ENCODE results near the gene XRCC4.

Gene XRCC4

DNA sequence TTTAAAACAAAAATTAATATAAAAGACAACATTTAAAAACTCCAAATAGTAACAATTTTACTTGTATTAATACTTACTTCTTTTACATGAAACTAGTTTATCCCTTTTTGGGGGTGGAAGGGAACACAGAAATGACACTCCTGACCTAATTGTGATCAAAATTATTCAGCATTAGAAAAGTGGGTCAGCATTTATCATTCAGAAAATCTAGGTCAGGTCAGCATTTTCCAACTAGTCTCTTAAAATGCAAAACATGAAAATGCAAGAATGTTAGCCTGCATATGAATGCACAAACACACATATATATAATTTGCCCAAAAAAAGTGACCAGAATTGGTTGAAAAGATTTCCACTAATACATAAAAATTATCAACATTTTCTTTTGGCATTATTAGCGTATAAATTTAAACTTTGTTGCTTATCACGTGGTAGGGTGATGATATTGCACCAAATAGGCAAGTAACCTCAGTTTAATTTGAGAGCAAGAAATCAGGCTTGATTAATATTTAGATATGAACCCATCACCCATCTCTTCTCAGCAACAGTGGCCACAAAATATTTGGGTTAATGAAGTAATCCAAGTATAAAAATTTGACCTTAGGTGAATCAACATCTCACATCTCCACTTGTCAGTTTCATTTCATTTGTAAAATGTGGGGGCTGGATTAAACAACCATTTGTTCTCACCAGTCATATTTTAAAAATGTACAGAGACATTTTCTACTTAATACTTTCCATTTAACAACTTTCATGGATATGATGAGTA lies 5.9 kb upstream of the XRCC4 start:
- no peak for DNase-seq

DNA sequence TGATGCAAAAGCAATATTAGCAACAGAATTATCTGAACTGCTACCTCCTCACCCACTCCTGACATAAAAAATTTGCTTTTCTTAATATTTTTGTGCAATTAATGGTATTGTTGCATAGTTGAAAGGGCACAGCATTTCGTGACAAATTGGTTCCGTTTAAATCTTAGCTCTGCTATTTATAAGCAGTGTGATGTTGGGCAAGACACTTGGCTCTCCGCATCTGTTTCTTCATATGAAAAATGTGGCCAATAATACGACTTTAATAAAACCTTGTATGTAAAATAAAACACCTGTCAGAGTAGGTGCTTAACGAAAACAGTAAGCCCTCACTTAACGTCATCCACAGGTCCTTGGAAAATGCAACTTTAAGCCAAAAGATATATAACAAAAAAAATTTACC lies 4.4 kb upstream of the XRCC4 start:
- DNase-seq = no peak

DNA sequence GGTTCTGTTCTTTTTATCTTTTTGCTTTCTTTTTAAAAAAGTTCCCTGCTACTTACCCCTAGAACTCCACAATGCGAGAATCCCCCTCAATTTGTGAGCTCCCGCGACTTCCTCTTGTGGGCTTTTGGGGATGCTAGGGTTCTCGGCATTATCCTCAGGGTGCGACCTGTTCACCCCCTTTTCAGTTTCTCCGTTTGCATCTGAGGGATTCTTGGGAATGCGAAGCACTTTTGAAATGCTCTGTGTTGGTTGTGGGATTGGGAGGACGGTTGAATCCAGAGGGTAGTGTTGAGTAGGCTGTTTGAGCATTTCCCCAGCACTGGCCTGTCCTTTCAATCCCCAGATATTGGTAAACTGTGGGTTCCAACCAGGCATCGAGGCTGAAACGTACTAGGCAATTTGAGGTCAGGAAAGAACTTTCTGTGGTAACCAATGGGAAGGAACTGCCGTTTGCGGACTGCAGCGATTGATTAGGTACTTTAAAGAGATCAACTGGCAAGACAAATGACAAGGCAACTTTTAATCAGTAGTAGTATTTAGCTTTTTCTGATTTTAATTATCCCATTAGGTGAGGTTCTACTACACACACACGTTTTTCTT lies 415 bp downstream of the XRCC4 start:
- DNase-seq = no peak

DNA sequence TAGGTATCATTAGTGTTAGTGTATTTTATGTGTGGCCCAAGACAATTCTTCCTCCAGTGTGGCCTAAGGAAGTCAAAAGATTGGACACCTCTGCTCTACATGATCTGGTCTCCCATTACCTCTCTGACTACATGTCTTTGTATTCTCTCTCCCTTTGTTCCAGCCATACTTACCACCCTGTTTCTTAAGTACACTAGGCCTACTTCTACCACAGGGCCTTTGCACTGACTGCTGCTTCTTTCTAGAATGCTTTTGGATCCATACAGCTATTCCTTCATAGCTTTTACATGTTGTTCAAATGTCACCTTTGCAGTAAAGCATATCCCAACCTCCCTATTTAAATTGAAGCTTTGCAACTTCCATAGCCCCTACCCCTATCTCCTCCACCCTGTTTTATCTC lies 5.4 kb downstream of the XRCC4 start:
- DNase-seq = no peak

DNA sequence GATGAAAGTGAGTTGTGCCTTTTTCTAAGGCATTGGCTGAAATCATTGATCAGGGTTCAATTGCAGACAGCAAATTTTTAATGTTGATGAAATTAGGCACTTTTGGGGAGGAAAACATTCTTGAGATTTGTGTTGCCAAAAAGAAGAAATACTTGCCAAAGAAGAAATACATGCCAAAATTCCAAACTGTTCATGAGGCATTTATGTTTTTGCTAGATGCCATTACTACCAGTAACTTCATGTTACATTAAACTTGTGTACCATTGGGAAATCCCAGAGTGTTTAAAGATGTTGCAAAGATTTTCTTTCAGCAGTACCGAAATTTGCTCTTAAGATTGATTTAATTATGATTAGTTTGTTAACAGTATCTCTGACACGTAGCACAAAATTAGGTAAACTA lies 7.0 kb downstream of the XRCC4 start:
- DNase-seq = no peak

DNA sequence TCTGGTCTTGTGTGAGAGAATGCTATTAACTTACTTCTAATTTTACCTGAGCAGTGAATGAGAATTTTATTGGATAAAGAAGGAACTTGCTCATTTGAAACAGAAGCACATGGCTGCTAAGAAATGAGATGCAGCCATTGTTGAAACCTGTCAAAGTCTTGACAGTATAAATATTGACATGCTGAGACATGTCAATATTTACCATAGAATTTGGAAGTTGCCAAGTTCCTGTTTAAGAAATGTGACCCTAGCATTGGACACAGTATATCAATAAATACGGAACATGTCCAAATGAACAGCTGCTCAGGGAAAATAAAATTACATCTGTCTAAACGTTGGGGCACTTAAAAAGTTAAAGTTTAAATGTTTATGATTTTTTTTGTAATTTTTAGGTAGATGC lies 7.8 kb downstream of the XRCC4 start:
- DNase-seq = no peak

DNA sequence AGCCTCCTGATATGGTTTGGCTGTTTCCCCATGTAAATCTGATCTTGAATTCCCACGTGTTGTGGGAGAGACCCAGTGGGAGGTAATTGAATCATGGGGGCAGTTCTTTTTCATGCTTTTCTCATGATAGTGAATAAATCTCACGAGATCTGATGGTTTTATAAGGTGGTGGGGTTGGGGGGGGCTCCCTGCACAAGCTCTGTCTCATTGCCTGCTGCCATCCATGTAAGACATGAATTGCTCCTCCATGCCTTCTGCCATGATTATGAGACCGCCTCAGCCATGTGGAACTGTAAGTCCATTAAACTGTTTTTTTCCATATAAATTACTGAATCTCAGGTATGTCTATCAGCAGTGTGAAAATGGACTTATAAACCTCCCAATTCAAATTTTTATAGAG lies 12.8 kb downstream of the XRCC4 start:
- DNase-seq = no peak

DNA sequence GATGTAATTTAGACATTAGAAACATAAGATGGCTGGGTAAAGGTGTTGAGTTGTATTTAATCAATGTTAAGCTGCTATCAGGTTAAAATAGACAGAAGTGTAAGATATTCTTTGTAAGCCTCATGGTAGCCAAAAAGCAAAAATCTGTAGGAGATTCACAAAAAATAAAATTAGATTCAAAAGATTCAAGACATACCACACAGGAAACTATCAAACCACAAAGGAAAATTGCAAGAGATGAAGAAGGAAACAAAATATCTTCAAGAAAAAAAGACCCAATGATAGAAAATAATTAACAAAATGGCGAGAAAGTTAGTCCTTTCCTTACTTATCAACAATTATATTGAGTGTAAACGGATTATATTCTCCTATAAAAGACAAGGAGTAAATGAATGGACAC lies 15.3 kb downstream of the XRCC4 start:
- no peak for DNase-seq

DNA sequence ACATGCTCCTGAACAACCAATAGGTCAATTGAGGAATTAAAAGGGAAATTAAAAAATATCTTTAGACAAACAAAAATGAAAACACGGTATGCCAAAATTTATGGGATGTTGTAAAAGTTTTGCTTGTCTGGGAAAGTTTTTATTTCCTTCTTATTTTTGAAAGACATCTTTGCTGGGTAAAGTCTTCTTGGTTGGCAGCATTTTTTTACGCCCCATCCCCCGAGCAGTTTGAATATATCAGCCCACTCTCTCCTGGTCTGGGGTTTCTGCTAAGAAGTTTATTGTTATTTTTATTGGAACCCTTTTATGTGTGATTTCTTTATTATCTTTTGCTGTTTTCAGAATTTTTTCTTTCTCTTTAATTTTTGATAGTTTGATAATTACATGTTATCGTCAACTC lies 16.3 kb downstream of the XRCC4 start:
- DNase-seq = no peak

DNA sequence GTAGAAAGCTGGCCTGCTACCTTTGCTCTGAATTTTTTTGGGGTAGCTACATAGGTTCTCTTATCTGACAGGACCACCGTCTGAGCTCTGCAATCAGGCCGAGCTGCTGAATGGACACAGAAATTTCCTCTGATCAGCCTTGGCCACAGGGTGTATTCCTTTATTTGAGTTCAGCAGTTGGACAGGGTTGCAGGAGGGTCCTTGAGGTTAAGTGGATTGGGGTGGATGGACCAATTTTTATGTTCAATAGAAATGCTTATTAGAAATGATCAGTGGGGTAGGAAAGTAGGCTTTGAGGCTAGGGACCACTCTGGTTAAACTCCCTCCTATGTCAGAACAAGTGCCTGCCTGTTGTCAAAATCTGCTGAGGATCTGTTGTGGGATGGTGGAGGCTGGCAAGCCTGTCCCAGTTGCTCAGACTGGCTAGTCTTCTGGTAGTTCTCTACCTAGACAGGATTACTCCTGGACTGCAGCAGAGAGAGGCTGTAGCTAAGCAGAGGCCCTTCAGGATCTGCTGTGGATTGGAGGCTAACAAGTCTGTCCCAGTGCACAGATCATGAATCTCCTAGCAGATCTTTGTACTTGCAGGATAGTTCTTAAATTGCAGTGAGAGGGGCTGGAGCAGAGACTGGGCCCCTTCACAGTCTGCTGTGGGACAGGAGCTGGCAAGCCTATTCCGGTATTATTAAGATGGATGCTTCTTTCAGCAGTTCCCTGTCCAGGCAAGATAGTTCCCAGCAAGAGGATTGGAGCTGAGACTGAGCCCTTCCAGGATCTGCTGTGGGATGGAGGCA lies 18.0 kb downstream of the XRCC4 start:
- DNase-seq = no peak

DNA sequence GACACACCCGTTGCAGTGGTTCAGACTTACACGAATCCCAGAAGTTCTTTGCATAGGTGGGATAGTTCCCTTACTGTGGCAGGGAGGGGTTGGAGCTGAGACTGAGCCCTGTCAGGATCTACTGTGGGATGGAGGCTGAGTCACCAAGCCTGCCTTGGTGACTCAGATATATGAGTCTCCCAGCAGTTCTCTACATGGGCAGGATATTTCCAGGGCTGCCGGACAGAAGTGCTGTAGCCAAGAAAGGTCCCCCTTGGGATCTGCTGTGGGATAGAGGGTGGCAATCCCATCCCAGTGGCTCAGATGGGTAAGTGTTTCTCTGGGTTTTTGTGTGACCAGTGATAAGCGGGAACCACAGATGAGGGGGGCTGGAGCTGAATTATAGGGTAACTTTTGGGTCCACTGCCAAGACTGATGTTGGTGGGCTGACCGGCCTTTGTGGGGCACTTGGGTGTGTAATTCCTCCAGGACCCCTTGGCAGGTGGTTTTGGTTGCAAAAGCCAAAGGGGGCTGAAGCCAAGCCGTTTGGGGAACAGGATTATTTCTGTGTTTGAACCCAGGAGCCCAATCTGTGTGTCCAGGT lies 18.7 kb downstream of the XRCC4 start:
- DNase-seq = no peak

DNA sequence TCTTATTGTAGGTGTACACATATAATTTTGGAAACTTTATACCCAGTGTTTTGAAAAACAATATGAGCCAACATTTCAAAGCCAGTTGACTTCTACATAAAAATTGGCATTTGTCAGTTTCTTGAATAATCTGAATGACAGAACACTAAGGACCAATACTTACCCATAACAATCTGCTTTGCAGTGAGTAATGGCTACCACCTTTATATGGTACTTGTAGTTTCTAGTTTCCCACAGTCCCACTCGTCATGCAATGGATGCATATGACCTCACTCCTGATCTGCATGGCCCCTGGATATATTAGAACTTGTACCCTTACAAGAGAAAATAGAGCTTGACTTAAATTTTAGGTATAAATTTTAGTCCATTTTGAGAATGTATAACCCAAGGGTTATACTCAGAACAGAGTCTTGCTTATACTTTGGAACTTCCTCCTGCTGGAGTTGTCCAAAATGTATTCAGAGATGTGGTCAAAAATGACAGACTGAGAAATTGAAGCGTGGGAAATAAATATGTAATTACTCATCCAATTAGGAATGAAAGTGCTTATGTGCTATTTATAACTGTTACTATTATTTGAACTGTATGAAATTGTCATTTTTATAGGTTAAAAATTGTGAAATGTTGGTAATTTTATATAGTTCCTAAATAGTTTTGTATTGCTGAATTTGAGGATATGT lies 19.5 kb downstream of the XRCC4 start:
- no peak for DNase-seq

DNA sequence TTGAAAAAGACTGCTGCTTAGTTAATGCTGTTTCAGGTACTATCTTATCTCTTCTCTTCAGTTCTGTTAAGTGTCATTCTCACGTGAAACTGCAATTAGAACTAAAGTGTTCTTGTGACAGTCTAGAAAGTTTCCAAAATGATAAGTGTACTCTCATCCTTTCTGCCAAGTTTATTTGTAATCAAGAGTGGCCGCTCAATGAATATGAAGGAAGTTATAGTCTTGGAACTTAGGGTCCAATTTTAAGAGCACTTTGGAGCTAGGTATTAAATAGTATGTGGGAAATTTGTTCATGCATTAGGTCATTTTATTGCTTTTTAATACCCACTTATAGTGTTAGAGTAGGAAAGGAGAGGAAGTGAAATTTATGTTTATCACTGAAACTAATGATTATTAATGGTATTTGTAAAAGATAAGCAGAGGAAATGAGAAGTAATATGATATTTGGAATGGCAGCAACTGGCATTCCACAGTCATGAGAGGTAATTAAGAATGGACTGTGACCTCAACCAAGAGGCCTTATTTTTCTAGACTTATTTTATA lies 20.4 kb downstream of the XRCC4 start:
- DNase-seq = no peak

DNA sequence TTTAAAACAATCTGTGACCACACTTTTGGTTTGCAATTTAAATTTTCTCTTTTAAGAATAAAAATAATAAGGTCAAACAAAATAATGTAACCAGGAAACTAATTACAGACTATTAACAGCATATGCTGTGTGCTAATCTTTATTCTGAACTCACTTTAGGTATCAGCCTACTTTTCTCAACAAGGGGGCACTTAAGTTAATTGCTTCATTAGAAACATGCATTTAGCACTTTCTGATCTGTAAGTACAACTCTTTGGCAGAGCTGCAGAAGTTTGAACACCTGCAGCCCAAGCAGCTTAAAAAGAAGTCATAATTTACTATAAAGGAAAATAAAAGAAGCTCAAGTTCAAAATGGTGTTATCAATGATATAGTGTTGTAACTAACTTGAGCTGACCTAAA lies 21.7 kb downstream of the XRCC4 start:
- no peak for DNase-seq

DNA sequence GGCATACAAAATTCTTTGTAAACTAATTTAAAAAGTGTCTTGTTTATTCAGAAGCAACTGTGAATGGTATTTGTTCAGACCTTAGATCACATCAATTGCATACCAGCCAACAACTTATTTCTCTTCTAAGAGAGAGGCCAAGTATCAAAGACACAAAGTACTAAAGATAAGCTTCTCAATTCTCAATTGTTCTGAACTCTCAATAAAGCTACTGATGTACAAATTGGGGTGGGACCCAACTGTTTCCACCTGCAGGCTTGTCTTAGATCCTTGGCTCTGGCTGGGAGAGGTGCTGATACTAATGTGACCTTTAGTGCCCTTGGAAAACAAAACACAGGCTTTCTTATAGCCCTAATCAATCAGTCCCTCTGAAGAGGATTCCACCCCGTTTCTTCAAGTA lies 22.1 kb downstream of the XRCC4 start:
- DNase-seq = no peak

DNA sequence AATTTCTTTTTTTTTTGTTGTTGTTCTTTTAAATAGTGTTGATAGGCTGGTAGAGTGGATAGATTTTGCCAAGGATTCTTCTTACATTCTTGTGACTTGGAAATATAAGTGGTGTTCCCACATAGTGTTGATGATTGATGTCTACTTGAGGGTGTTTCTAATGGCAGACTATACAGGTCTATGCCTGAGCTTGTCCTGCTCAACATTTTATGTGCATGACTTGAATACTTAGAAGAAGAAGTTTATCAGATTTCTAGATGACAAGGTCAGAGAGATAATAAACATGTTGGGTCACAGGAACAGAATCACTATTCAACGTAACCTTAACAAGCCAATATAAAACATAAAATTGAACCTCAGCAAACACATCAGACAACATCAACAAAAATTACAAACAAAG lies 24.2 kb downstream of the XRCC4 start:
- DNase-seq = no peak

DNA sequence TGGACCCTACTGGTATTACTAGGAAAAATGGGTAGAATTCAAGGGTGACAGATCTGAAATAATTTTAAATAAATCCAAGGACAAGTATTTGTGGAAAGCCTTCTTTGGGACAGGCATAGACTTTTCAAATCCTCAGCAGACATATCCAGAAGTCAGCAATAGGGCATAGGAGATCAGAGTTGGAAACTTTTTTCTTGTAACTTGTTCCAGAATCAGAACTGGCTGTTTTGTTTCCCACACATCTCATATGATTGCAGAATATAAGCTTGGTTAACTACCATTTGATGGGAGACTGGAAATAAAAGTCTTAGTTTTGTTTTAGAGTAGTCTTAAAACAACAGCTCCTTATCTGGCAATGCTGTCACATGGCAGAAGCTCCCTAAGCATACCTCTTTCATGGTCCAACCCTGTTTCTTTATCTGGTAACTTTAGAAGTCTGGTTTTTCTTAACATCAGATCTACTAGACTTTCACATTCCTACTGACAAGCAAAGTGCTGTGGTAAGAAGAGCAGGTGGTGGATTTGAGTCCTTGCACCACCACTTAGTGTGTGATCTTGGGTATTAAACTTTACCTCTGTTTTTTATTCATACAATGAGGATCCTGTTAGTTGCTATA lies 25.1 kb downstream of the XRCC4 start:
- DNase-seq = no peak

DNA sequence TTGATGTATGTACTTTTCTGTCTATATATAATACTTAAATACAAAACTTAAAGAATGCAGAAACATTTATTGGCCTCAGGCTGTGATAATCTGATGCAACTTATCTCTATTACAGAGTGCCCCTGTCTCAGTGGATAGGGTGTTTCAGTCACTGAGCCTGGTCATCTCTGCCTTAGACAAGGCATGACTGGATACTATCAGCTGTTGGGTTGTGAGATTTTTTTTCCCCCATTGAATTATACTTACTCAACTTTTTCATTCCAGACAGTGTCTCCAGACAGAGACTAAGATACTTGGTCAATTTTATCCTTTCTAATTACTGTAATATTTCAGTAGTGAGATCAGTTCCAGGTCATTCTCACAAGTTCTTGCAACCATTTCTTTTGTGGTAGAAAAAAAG lies 26.7 kb downstream of the XRCC4 start:
- no peak for DNase-seq

DNA sequence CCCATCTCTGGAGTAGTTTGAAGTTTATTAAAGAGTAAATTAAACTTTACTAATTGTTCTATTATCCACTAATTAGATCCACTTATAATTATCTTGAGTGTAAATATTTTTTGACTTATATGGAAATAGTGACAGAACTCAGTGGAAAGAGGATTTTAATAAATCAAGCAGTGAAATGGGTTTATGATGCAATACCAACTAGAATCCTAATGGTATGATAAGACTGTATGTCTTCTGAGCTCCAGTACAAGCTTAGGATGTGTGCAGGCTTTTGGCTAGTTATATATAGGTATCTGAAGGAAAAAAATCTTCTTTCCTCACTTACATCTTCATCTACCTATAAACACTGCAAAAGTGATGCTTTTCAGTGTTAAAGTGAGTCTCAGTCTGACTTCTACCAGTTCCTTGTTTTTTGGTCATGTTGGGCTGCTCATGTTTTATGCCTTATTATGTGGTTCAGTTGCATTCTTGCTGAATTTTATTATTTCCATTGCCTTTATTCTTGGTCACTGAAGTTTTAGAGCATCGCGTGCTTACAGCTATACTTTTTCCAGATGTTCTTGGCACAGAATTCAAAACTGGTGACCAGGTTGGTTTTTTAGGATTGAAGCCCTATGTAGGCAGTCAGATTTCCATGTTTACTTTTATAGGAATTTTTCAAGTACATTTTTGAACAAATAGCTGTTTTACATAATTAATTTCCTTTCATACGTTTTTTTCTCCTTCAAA lies 30.5 kb downstream of the XRCC4 start:
- DNase-seq = no peak

DNA sequence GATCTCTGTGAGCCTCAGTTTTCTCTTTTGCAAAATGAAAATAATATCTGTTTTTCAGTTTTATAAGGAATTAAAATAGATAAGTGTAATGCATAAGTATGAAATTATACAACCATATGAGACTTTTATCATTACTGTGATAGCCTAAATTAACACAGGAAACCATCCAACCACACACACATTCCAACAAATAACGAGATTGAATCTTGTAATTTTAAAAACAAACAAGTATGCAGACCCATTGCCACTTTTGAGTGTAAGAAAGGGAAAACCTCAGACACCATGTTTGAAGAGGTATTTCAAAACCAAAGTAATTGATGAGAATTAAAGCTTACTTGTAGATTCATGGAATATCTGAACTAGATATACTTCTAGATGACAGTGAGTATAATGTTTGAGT lies 32.0 kb downstream of the XRCC4 start:
- DNase-seq = no peak

DNA sequence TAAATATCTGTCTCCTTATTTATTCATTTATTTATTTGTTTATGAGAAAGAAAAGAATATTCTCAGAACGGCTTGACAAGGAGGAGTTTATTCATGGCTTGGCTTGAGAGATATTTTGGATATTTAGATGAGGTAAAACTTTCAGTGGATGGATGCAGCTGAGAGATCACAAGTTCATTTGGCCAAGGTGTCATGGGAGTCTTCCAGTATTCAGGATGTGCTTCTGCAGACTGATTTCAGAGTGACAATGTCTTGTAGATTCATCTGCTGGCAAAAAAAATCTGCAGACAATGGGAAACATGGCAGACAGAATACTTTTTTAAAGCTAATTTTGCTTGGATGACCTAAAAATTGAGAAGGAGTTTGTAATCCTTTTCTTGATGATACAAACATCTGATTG lies 38.5 kb downstream of the XRCC4 start:
- no peak for DNase-seq

DNA sequence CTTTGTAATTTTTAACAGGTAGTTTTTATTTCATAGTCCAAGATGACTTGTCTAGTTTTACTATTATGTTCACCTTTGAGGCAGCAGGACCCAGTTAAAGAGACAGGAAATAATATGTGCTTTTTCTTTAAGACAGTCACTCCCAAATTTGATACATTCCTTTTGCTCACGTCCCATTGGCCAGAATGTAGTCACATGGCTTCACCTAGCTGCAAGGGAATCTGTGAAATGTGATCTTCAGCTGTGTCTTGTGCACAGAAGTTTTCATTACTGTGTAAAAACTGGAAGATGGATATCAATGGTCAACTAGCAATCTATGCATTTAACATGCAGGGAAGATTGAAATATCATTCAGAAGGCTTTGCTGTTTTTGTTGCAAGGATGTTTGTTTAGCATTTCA lies 41.1 kb downstream of the XRCC4 start:
- DNase-seq = no peak
